SK-N-SH treated with all-trans-retinoic acid at 6 μM for 48 hours (cell line): ENCODE results near the gene C10orf120.

Experiments used
- ATAC-seq: fragments of 200-7000 bp; cut with Tn5 transposase; 3 replicates; pipeline ENCODE4 v1.9.1; 2020; ENCODE audit warnings: mild to moderate bottlenecking, moderate library complexity
- ARNTL ChIP-seq: fragments of 450-650 bp; formaldehyde crosslinking; IDR thresholded peaks from 2 replicates; pipeline ENCODE4 v1.5.0; 2020; ENCODE audit warnings: low read depth, mild to moderate bottlenecking, moderate library complexity, borderline replicate concordance
- BACH2 ChIP-seq: fragments of 250-450 bp; sonication (Bioruptor Pico); IDR thresholded peaks from 2 replicates; pipeline ENCODE4 v1.9.0; 2021; ENCODE audit warnings: mild to moderate bottlenecking, borderline replicate concordance
- CREB5 ChIP-seq: fragments of 250-450 bp; sonication (Bioruptor Pico); IDR thresholded peaks from 2 replicates; pipeline ENCODE4 v1.5.1; 2020; ENCODE audit warnings: low read depth, mild to moderate bottlenecking, moderate library complexity
- CSDC2 ChIP-seq: fragments of 250-450 bp; sonication (Bioruptor Pico); IDR thresholded peaks from 2 replicates; pipeline ENCODE4 v1.5.0; 2020; ENCODE audit warnings: mild to moderate bottlenecking, moderate library complexity
- ESRRG ChIP-seq: fragments of 250-450 bp; sonication (Bioruptor Pico); IDR thresholded peaks from 2 replicates; pipeline ENCODE4 v1.6.1; 2021; ENCODE audit warnings: mild to moderate bottlenecking
- ISL1 ChIP-seq: fragments of 250-450 bp; sonication (Bioruptor Pico); IDR thresholded peaks from 2 replicates; pipeline ENCODE4 v2.1.2; 2022; ENCODE audit warnings: mild to moderate bottlenecking, moderate library complexity
- OSR1 ChIP-seq: fragments of 250-450 bp; sonication (Bioruptor Pico); IDR thresholded peaks from 2 replicates; pipeline ENCODE4 v1.8.0; 2022; ENCODE audit warnings: moderate library complexity, mild to moderate bottlenecking, inconsistent platforms
- POU6F1 ChIP-seq: fragments of 250-450 bp; sonication (Bioruptor Pico); IDR thresholded peaks from 2 replicates; pipeline ENCODE4 v1.8.0; 2021; ENCODE audit warnings: low read depth, mild to moderate bottlenecking, moderate library complexity, borderline replicate concordance
- PPARA ChIP-seq: fragments of 250-450 bp; sonication (Bioruptor Pico); IDR thresholded peaks from 2 replicates; pipeline ENCODE4 v1.5.0; 2020; ENCODE audit warnings: mild to moderate bottlenecking, borderline replicate concordance
- RARB ChIP-seq: fragments of 250-450 bp; sonication (Bioruptor Pico); IDR thresholded peaks from 2 replicates; pipeline ENCODE4 v1.8.0; 2021; ENCODE audit warnings: mild to moderate bottlenecking, moderate library complexity
- SNAI2 ChIP-seq: fragments of 250-450 bp; sonication (Bioruptor Pico); IDR thresholded peaks from 2 replicates; pipeline ENCODE4 v1.5.0; 2020; ENCODE audit warnings: mild to moderate bottlenecking, moderate library complexity
- TCF4 ChIP-seq: fragments of 250-450 bp; sonication (Bioruptor Pico); IDR thresholded peaks from 2 replicates; pipeline ENCODE4 v1.8.0; 2021; ENCODE audit warnings: mild to moderate bottlenecking, moderate library complexity, borderline replicate concordance
- TOX ChIP-seq: fragments of 250-450 bp; sonication (Bioruptor Pico); IDR thresholded peaks from 2 replicates; pipeline ENCODE4 v1.8.0; 2021; ENCODE audit warnings: mild to moderate bottlenecking, moderate library complexity, borderline replicate concordance
- ZC3H10 ChIP-seq: fragments of 250-450 bp; sonication (Bioruptor Pico); IDR thresholded peaks from 2 replicates; pipeline ENCODE4 v1.5.1; 2021; ENCODE audit warnings: mild to moderate bottlenecking, moderate library complexity
- ZFP3 ChIP-seq: fragments of 250-450 bp; sonication (Bioruptor Pico); IDR thresholded peaks from 2 replicates; pipeline ENCODE4 v1.5.0; 2020; ENCODE audit warnings: mild to moderate bottlenecking, moderate library complexity
- ZFP30 ChIP-seq: fragments of 450-650 bp; formaldehyde crosslinking; IDR thresholded peaks from 2 replicates; pipeline ENCODE4 v1.5.0; 2022; ENCODE audit warnings: mild to moderate bottlenecking, moderate library complexity
- ZNF565 ChIP-seq: fragments of 450-650 bp; formaldehyde crosslinking; conservative IDR thresholded peaks from 2 replicates; pipeline ENCODE4 v1.5.0; 2020; ENCODE audit warnings: low read depth, mild to moderate bottlenecking, moderate library complexity
- ZNF70 ChIP-seq: fragments of 450-650 bp; formaldehyde crosslinking; IDR thresholded peaks from 2 replicates; pipeline ENCODE4 v1.5.0; 2020; ENCODE audit warnings: mild to moderate bottlenecking, moderate library complexity
- ZNF8 ChIP-seq: fragments of 450-650 bp; formaldehyde crosslinking; IDR thresholded peaks from 2 replicates; pipeline ENCODE4 v1.5.0; 2020; ENCODE audit warnings: mild to moderate bottlenecking, moderate library complexity
- TF ChIP-seq, protein P1 (sequence below): fragments of 250-450 bp; sonication (Bioruptor Pico); IDR thresholded peaks from 2 replicates; pipeline ENCODE4 v1.5.0; 2020; ENCODE audit warnings: mild to moderate bottlenecking, moderate library complexity
- TF ChIP-seq, protein P2 (sequence below): fragments of 250-450 bp; sonication (Bioruptor Pico); IDR thresholded peaks from 2 replicates; pipeline ENCODE4 v1.8.0; 2020; ENCODE audit warnings: mild to moderate bottlenecking, moderate library complexity, borderline replicate concordance
- TF ChIP-seq, protein P3 (sequence below): fragments of 250-450 bp; sonication (Bioruptor Pico); IDR thresholded peaks from 2 replicates; pipeline ENCODE4 v1.5.1; 2021; ENCODE audit warnings: mild to moderate bottlenecking, moderate library complexity

Gene C10orf120

GRCh38 chr10:122701652-122702051 is 2.0 kb upstream of the C10orf120 start:
- ATAC-seq = no peak
- TF ChIP-seq ZNF565 (CRISPR knock-in tag) (no peak), POU6F1 (no peak), TOX (CRISPR knock-in tag) (no peak), TCF4 (CRISPR knock-in tag) (no peak), SNAI2 (CRISPR knock-in tag) (no peak), OSR1 (CRISPR knock-in tag) (no peak), ZFP3 (CRISPR knock-in tag) (no peak), ZNF70 (CRISPR knock-in tag) (no peak), CREB5 (CRISPR knock-in tag) (no peak), BACH2 (CRISPR knock-in tag) (no peak), CSDC2 (CRISPR knock-in tag) (no peak)
- TF ChIP-seq, protein P1, sequence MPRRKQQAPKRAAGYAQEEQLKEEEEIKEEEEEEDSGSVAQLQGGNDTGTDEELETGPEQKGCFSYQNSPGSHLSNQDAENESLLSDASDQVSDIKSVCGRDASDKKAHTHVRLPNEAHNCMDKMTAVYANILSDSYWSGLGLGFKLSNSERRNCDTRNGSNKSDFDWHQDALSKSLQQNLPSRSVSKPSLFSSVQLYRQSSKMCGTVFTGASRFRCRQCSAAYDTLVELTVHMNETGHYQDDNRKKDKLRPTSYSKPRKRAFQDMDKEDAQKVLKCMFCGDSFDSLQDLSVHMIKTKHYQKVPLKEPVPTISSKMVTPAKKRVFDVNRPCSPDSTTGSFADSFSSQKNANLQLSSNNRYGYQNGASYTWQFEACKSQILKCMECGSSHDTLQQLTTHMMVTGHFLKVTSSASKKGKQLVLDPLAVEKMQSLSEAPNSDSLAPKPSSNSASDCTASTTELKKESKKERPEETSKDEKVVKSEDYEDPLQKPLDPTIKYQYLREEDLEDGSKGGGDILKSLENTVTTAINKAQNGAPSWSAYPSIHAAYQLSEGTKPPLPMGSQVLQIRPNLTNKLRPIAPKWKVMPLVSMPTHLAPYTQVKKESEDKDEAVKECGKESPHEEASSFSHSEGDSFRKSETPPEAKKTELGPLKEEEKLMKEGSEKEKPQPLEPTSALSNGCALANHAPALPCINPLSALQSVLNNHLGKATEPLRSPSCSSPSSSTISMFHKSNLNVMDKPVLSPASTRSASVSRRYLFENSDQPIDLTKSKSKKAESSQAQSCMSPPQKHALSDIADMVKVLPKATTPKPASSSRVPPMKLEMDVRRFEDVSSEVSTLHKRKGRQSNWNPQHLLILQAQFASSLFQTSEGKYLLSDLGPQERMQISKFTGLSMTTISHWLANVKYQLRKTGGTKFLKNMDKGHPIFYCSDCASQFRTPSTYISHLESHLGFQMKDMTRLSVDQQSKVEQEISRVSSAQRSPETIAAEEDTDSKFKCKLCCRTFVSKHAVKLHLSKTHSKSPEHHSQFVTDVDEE = no peak

DNA sequence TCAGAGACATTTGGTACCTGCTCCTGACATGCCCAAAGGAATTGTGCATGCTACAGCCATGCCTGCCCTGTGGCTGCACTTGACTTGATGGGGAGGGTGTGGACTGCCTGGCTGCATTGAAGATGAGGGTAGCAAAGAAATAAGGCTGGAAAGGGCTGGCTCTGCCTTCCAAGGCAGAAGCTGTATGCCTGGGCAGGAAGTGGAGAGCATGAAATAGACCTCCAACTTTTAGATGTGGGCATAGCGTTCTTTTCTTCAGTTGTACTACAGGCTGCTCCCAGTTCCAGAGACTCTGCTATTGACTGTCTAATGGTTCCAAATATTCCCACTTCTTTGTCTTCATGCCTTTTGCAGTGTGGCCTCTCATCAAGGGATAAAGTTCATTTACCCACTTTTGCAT is 3.0 kb downstream of the C10orf120 start:
- TF ChIP-seq ZNF70 (CRISPR knock-in tag) (no peak), ZNF565 (CRISPR knock-in tag) (no peak), ZFP30 (CRISPR knock-in tag) (no peak), ISL1 (CRISPR knock-in tag) (no peak), PPARA (CRISPR knock-in tag) (no peak), RARB (CRISPR knock-in tag) (no peak), POU6F1 (no peak), OSR1 (CRISPR knock-in tag) (no peak)
- TF ChIP-seq, protein P2, sequence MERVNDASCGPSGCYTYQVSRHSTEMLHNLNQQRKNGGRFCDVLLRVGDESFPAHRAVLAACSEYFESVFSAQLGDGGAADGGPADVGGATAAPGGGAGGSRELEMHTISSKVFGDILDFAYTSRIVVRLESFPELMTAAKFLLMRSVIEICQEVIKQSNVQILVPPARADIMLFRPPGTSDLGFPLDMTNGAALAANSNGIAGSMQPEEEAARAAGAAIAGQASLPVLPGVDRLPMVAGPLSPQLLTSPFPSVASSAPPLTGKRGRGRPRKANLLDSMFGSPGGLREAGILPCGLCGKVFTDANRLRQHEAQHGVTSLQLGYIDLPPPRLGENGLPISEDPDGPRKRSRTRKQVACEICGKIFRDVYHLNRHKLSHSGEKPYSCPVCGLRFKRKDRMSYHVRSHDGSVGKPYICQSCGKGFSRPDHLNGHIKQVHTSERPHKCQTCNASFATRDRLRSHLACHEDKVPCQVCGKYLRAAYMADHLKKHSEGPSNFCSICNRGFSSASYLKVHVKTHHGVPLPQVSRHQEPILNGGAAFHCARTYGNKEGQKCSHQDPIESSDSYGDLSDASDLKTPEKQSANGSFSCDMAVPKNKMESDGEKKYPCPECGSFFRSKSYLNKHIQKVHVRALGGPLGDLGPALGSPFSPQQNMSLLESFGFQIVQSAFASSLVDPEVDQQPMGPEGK (CRISPR knock-in tag) = no peak
- TF ChIP-seq, protein P3, sequence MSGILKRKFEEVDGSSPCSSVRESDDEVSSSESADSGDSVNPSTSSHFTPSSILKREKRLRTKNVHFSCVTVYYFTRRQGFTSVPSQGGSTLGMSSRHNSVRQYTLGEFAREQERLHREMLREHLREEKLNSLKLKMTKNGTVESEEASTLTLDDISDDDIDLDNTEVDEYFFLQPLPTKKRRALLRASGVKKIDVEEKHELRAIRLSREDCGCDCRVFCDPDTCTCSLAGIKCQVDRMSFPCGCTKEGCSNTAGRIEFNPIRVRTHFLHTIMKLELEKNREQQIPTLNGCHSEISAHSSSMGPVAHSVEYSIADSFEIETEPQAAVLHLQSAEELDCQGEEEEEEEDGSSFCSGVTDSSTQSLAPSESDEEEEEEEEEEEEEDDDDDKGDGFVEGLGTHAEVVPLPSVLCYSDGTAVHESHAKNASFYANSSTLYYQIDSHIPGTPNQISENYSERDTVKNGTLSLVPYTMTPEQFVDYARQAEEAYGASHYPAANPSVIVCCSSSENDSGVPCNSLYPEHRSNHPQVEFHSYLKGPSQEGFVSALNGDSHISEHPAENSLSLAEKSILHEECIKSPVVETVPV (CRISPR knock-in tag) = no peak
- no peak for ATAC-seq

DNA sequence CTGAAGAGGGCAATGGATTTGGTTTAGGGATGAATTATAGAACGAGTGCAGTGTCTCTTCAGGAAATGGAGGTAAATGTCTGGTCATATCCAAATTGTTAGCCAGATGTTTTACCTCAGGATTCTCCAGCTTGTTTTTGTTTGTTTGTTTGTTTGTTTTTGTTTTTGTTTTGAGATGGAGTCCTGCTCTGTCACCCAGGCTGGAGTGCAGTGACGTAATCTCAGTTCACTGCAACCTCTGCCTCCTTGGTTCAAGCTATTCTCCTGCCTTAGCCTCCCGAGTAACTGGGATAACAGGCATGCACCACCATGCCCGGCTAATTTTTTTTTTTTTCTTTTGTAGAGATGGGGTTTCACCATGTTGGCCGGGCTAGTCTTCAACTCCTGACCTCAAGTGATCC is 6.9 kb downstream of the C10orf120 start:
- no peak for ATAC-seq
- no peak for TF ChIP-seq ZC3H10 (CRISPR knock-in tag)
- TF ChIP-seq ZNF565 (CRISPR knock-in tag) = no peak
- TF ChIP-seq CSDC2 (CRISPR knock-in tag) = no peak
- TF ChIP-seq ZNF70 (CRISPR knock-in tag) = no peak
- no peak for TF ChIP-seq TOX (CRISPR knock-in tag)
- TF ChIP-seq ISL1 (CRISPR knock-in tag) = no peak
- TF ChIP-seq ARNTL (CRISPR knock-in tag) = no peak
- TF ChIP-seq ESRRG (CRISPR knock-in tag) = no peak
- TF ChIP-seq, protein P3 (CRISPR knock-in tag) = no peak
- no peak for TF ChIP-seq POU6F1
- no peak for TF ChIP-seq TCF4 (CRISPR knock-in tag)
- TF ChIP-seq ZNF8 (CRISPR knock-in tag) = no peak
